ENCODE data around the gene CFAP43.
"Not testable (repeated sequence)": the region's sequence is repeated elsewhere in the genome, so short reads cannot be mapped to it uniquely, and the experiment has no call there.

Gene CFAP43

GRCh38 chr10:104257235-104257634 is 25.1 kb upstream of the CFAP43 start:
- no peak for DNase-seq

- no peak for DNase-seq
These were observed 24.3 kb upstream of the CFAP43 start for GRCh38 chr10:104256335-104256961.

- peak in 1 of 2 experiments; percentile 58 for DNase-seq
These were observed 23.3 kb upstream of the CFAP43 start for GRCh38 chr10:104255311-104255981.

- peak in 1 of 2 experiments; percentile 73 for DNase-seq
These were observed 22.5 kb upstream of the CFAP43 start, which contains the start of gene GSTO1 for GRCh38 chr10:104254493-104255310. TSS of gene GSTO1 (plus strand) at chr10:104254892. CDS start at chr10:104254929, 37 bp downstream.

GRCh38 chr10:104253606-104254410 is 21.6 kb upstream of the CFAP43 start:
- DNase-seq, result no peak

GRCh38 chr10:104253106-104253505 is 20.9 kb upstream of the CFAP43 start:
- no peak for DNase-seq

- no peak for DNase-seq
These were observed 20.2 kb upstream of the CFAP43 start for GRCh38 chr10:104252368-104252767.

GRCh38 chr10:104251443-104251842 is 19.3 kb upstream of the CFAP43 start:
- DNase-seq, result no peak

- no peak for DNase-seq
These were observed 18.2 kb upstream of the CFAP43 start for GRCh38 chr10:104250371-104250770.

- not testable (repeated sequence) for DNase-seq
These were observed 16.8 kb upstream of the CFAP43 start for GRCh38 chr10:104248931-104249330.

- DNase-seq, result no peak
These were observed 15.5 kb upstream of the CFAP43 start for GRCh38 chr10:104247513-104248146.

GRCh38 chr10:104246976-104247375 is 14.8 kb upstream of the CFAP43 start:
- no peak for DNase-seq

- no peak for DNase-seq
These were observed 13.0 kb upstream of the CFAP43 start for GRCh38 chr10:104245066-104245632.

GRCh38 chr10:104243512-104243911 is 11.3 kb upstream of the CFAP43 start:
- no peak for DNase-seq

- not testable (repeated sequence) for DNase-seq
These were observed 10.8 kb upstream of the CFAP43 start for GRCh38 chr10:104243009-104243408.

GRCh38 chr10:104242545-104242944 is 10.4 kb upstream of the CFAP43 start:
- DNase-seq, result no peak

GRCh38 chr10:104240078-104240477 is 7.9 kb upstream of the CFAP43 start:
- no peak for DNase-seq

GRCh38 chr10:104235801-104236200 is 3.6 kb upstream of the CFAP43 start:
- DNase-seq, result no peak

GRCh38 chr10:104234934-104235333 is 2.8 kb upstream of the CFAP43 start:
- no peak for DNase-seq

- DNase-seq, result no peak
These were observed 1.7 kb upstream of the CFAP43 start for GRCh38 chr10:104233817-104234216.

- DNase-seq, result no peak
These were observed 494 bp upstream of the CFAP43 start for GRCh38 chr10:104232613-104233102.

GRCh38 chr10:104230490-104230889 is 1.7 kb downstream of the CFAP43 start:
- no peak for DNase-seq
